Posterior cingulate gyrus (tissue), 11 donors: ENCODE data around the gene ARNT2.

Source experiments
- DNase-seq, 10 donors: peaks; one replicate each; pipeline versions ENCODE4 v3.0.0 to v3.0.0-alpha.2; 2020 to 2021; ENCODE audit warnings: mixed read lengths in 3 of 10
- intact Hi-C: fragments of 100-400 bp; cut with DNase I; formaldehyde crosslinking; loops from one replicate; pipeline ENCODE4 v1.15.1; 2023

ARNT2 gene

GRCh38 chr15:80459818-80460217 is 55.6 kb downstream of the ARNT2 start:
- intact Hi-C loops, result loop anchor here (5.0 kb wide), 2 partner anchors 52 to 107 kb away; no protein-coding TSS in a partner anchor
- no peak for DNase-seq

- intact Hi-C loops, result no loop called here
- DNase-seq, result no peak
Measured at GRCh38 chr15:80461356-80462095, 57.3 kb downstream of the ARNT2 start.

GRCh38 chr15:80462111-80462510 is 57.9 kb downstream of the ARNT2 start:
- intact Hi-C loops, result no loop called here

DNA sequence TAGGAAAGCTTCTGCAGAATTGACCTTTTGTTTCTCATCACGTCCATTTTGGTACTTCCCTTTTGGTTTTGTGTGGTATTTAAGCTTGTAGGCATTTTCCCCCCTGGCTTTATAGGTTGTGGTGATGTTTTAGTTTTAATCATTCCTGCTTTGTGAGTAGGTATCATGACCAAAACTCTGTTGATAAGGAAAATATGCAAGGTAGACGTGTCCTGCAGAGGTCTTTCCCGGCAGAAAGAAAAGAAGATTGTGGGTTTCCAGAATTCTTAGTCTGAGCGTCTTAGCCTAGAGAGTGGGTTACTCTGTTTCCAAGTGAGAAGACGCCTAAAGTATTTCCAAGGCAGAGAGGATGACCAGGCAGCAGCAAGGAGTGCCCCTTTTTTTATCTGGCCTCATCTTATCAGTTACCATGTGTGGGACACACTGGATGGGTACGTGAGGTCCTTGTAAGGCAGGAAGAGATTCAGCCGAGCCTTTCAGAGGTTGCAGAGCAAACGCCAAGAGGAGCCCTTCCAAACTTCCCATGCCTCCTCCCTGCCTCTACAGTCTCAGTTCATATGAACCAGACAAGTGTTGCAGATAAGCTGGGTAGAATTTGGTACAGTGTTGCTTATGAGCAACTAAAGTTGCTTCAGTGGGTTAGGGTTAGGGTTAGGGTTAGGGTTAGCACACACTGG is 58.8 kb downstream of the ARNT2 start:
- no peak for DNase-seq
- intact Hi-C loops, result no loop called here

More at GRCh38 chr15:80462111-80462510, 57.9 kb downstream of the ARNT2 start:
- no peak for DNase-seq

GRCh38 chr15:80464951-80465625 is 60.9 kb downstream of the ARNT2 start:
- intact Hi-C loops, result no loop called here
- no peak for DNase-seq

GRCh38 chr15:80465626-80466005 is 61.4 kb downstream of the ARNT2 start:
- intact Hi-C loops, result no loop called here
- no peak for DNase-seq

DNA sequence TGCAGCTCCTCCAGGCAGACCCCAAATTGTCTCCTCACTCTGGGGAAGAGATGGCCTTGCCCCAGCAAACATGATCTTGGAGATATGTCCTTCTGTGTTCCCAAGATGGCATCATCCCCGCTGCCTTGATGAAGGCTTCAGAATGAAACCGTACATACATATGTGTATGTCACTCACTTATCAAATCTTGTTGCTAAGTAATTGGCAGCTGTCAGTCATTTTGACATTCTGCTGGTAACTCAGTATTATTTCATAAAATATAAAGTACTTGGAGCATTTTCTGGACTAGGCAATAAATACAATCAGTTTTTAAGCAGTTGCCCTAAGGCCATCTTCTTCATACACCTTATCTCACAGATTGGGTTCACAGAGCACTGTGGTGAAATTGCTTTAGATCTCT is 62.4 kb downstream of the ARNT2 start:
- no peak for DNase-seq
- intact Hi-C loops, result no loop called here

- intact Hi-C loops, result no loop called here
- DNase-seq, result peak in 2 of 10 donors; percentile 75 to 83
Measured at GRCh38 chr15:80467311-80467714, 63.1 kb downstream of the ARNT2 start.

DNA sequence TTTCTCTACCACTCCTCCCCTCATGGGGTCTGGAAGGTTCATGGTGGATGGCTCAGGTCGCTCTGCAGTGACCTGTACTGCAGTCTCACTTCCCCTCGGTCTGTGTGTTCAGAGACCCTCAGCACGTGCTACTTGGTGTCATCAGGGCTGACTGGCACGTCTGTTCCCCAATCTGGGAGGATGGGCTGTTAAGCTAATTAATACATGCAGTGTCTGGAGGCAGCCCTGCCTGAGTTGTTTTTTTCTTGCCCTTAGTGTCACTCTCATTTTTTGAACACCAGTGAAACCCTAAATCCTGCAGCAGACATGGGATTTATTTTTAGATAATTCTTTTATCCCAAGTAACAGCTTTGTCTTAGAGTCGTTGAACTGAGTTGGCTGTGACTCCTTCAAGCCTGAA is 64.6 kb downstream of the ARNT2 start:
- DNase-seq, result no peak
- intact Hi-C loops, result no loop called here

GRCh38 chr15:80471881-80472280 is 67.7 kb downstream of the ARNT2 start:
- intact Hi-C loops, result no loop called here
- DNase-seq, result no peak

- intact Hi-C loops, result no loop called here
- no peak for DNase-seq
Measured at GRCh38 chr15:80473286-80474223, 69.4 kb downstream of the ARNT2 start.

- DNase-seq, result no peak
- intact Hi-C loops, result no loop called here
Measured at GRCh38 chr15:80474224-80475215, 70.3 kb downstream of the ARNT2 start.

GRCh38 chr15:80475572-80475971 is 71.4 kb downstream of the ARNT2 start:
- intact Hi-C loops, result no loop called here
- DNase-seq, result no peak

DNA sequence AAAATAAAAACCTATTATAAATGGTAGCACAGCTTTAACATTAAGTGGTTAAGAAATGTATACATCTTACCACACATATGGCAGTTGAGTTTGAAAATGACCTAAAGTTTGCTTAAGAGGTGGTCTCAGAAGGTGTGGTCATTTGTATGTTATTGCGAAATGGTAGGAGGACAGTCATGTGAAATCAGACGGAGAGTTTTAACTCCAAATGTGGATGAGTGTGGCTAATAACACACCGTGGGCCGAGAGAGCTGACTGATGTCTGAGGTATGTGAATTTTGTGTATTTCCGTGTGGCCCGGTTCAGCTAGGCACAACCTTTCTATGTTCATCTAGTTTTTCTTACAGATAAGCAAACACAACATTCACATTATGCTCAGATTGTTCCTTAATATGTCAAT is 71.9 kb downstream of the ARNT2 start:
- no peak for DNase-seq
- intact Hi-C loops, result no loop called here

DNA sequence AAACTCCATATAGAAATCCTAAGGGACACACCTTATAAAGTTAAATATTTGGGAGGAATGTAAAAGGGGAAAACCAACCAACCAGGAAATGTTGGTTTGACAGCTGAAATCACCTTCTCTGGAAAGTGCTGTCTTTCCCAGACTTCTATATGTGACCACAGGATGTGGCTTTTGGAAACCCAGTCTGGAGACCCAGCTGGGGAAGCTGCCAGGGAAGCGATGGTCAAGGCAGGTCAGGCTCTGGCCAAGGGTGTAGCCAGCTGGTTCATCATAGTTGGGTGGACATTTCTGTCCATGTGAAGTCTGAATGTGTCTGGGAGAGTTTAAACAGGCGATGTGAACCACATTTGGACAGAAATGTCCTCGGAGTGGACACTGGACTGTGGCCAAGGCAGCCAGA is 73.9 kb downstream of the ARNT2 start:
- intact Hi-C loops, result no loop called here
- DNase-seq, result no peak

GRCh38 chr15:80479191-80479590 is 75.0 kb downstream of the ARNT2 start:
- intact Hi-C loops, result no loop called here

DNA sequence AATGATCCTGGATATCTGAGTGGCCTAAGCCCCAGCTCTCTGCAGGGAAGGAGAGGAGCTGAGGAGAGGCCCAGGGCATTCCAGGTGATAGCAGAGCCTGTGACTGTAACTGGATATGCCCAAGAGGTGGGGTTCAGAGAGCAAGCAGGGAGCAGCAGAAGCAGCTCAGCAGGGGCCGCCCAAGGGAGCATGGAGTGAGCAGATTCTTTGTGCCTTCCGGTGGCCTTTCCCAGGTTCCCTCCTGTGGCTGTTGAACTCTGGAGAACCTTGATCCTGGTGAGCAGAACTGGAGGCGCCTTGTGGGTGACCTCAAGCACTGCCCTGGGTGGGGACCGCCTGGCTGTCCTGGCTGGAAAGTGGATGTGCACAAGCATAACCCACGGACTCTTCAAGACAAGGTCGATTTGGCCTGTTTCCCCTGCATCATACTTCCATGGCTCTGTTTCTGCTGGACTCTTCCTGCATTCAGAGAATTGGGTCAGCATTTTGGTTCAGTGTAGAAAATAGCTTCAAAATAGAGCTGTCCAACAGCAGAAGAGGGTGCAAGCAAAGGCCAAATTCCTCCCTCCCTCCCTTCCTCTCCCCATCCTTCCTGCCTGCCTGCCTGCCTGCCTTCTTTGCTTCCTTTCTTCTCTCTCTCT is 76.1 kb downstream of the ARNT2 start:
- intact Hi-C loops, result no loop called here
- DNase-seq, result peak in 1 of 10 donors; percentile 67

More at GRCh38 chr15:80479191-80479590, 75.0 kb downstream of the ARNT2 start:
- no peak for DNase-seq

DNA sequence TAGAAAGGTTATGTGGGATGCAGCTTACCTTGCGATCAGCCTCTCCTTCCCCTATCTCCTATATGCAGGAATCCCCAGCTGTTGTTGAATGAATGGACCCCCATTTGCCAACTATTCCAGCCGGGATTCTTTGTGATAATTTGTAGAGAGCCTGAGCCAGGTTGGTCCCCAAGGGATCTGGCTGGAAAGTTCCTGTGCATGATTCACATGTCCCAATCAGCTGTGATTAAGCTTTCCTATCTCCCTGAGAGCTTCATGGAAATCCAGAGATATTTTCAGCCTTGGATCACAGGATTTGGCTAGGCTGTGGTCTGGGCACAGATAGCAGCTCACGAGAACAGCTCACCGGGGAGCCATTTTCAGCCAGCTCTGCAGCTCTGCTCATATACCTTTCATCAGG is 76.7 kb downstream of the ARNT2 start:
- DNase-seq, result peak in 5 of 10 donors; percentile 28 to 87 (median 59)
- intact Hi-C loops, result no loop called here

DNA sequence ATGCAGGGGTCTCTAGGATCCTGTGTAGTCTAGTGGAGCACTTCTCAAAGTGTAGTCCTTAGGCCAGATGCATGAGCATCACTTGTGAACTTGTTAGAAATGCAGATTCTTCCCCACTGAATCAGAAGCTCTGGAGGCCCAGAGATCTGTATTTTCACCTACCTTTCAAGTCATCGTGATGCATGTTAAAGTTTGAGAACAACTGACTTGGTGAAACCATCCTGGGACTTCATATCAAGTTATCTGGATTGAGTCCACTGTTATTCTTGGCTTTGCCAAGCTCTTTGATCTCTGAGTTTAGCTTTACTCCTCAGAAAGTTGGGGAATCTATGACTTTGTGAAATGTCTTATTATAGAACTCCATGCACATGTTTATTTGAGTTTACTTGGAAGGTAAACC is 78.5 kb downstream of the ARNT2 start:
- DNase-seq, result no peak
- intact Hi-C loops, result no loop called here
